HepG2 (cell line): ENCODE measurements around the gene MAN2B2. TPM values are rescaled to one million over a fixed set of nuclear protein-coding genes. Genes with fewer than 3 reads are reported as not detected.

Experiments
- ISX ChIP-seq: sonication (generic); formaldehyde crosslinking; conservative IDR thresholded peaks from 2 replicates; pipeline ENCODE4 v1.5.0; 2020; ENCODE audit warnings: missing genetic modification reagents
- KLF15 ChIP-seq: sonication (generic); formaldehyde crosslinking; IDR thresholded peaks from 2 replicates; pipeline ENCODE4 v1.8.1; 2023; ENCODE audit warnings: borderline replicate concordance, mild to moderate bottlenecking, inconsistent platforms, missing genetic modification reagents, mixed read lengths
- KLF6 ChIP-seq: IDR thresholded peaks from 2 replicates; pipeline ENCODE4 v1.8.0; 2016; ENCODE audit warnings: missing biosample characterization, missing genetic modification reagents
- MED1 ChIP-seq: sonication (generic); formaldehyde crosslinking; IDR thresholded peaks from 2 replicates; pipeline ENCODE4 v1.4.0; 2020; ENCODE audit warnings: missing genetic modification reagents
- SKI ChIP-seq: fragments of 450-650 bp; IDR thresholded peaks from one replicate; pipeline ENCODE4 v1.6.1; 2018; ENCODE audit warnings: mild to moderate bottlenecking; ENCODE audit not compliant: partially characterized antibody
- TGIF2 ChIP-seq: IDR thresholded peaks from 2 replicates; pipeline ENCODE4 v1.6.1; 2016; ENCODE audit warnings: control low read depth, missing compliant biosample characterization
- ZNF367 ChIP-seq: sonication (generic); formaldehyde crosslinking; IDR thresholded peaks from 2 replicates; pipeline ENCODE4 v1.4.0; 2020; ENCODE audit warnings: missing genetic modification reagents, borderline replicate concordance
- ZNF75D ChIP-seq: sonication (generic); formaldehyde crosslinking; IDR thresholded peaks from 2 replicates; pipeline ENCODE4 v1.8.1; 2023; ENCODE audit warnings: missing genetic modification reagents, mild to moderate bottlenecking, borderline replicate concordance
- polyA plus RNA-seq, 8 experiments: library from polyadenylated mRNA; depleted of rRNA in 3 of 8; stranded (reverse) in 7 of 8; unstranded in 1 of 8; fragments of >200 nt; fragmentation: Illumina TruSeq in 4 of 8; extraction: Trizol in 4 of 8; gene quantifications; 2 replicates each; pipeline versions ENCODE4 v1.2.1 to v1.2.3, GENCODE V29; 2011 to 2016; ENCODE audit warnings: low read depth in 4 of 8, missing spikeins in 1 of 8, mixed read lengths in 1 of 8; ENCODE audit not compliant: insufficient read depth in 1 of 8
- total RNA-seq, 5 experiments: library from RNA; depleted of rRNA; stranded (reverse); fragments of >200 nt; fragmentation: Illumina TruSeq; extraction: Trizol; gene quantifications; 2 replicates each; pipeline ENCODE4 v1.2.3, GENCODE V29; 2016; ENCODE audit warnings: low read depth in 1 of 5
- TF ChIP-seq, protein P1 (sequence below): sonication (generic); formaldehyde crosslinking; IDR thresholded peaks from 2 replicates; pipeline ENCODE4 v1.4.0; 2020; ENCODE audit warnings: mild to moderate bottlenecking, missing genetic modification reagents
- TF ChIP-seq, protein P2 (sequence below): IDR thresholded peaks from 2 replicates; pipeline ENCODE4 v1.6.1; 2016; ENCODE audit warnings: mild to moderate bottlenecking, missing biosample characterization, missing genetic modification reagents
- TF ChIP-seq, protein P3 (sequence below): sonication (generic); formaldehyde crosslinking; IDR thresholded peaks from 2 replicates; pipeline ENCODE4 v1.8.0; 2023; ENCODE audit warnings: mild to moderate bottlenecking, missing genetic modification reagents
- TF ChIP-seq, protein P4 (sequence below): sonication (generic); formaldehyde crosslinking; IDR thresholded peaks from 2 replicates; pipeline ENCODE4 v1.4.0; 2020; ENCODE audit warnings: mild to moderate bottlenecking, missing genetic modification reagents
- TF ChIP-seq, protein P5 (sequence below): IDR thresholded peaks from 2 replicates; pipeline ENCODE4 v1.6.1; 2016; ENCODE audit warnings: low read depth, control low read depth
- TF ChIP-seq, protein P6 (sequence below): sonication (generic); formaldehyde crosslinking; IDR thresholded peaks from 2 replicates; pipeline ENCODE4 v1.5.0; 2020; ENCODE audit warnings: mild to moderate bottlenecking, missing genetic modification reagents, borderline replicate concordance
- TF ChIP-seq, protein P7 (sequence below): IDR thresholded peaks from 2 replicates; pipeline ENCODE4 v1.6.1; 2012; ENCODE audit warnings: inconsistent platforms

MAN2B2 gene
- total and polyA plus RNA-seq, 2 of the 13 experiments (the other 11 are each of a cell fraction or from before 2014, with no cell fraction given), result 4.8 to 5.4 TPM

DNA sequence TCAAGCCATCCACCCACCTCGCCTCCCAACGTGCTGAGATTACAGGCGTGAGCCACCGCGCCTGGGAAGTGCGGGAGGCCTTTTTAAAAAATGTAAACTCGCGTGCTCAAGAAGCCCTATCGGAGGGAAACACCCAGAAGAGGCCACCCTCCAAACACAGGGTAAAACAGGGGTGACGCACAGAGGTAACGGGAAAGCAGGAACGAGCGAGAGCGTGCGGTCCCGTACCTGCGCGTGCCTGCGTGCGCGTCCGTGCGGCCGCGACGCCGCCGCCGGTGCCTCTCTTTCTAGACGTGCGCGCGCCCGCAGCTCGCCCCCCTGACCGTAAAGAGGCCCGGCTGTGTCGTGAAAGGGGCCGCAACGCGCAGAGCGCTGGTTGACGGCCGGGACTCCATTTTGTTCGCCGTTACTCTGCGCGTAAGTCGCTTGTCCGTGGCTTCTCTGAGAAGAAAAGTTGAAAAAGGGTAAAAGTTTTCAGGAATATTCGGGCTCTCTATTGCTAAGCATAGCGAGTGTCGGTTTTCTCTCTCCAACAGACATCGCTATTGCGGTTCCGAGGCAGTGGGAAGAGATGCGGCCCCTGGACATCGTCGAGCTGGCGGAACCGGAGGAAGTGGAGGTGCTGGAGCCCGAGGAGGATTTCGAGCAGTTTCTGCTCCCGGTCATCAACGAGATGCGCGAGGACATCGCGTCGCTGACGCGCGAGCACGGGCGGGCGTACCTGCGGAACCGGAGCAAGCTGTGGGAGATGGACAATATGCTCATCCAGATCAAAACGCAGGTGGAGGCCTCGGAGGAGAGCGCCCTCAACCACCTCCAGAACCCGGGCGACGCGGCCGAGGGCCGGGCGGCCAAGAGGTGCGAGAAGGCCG, 65.5 kb downstream of the MAN2B2 start, which contains the start of gene MRFAP1 (continued):
- TF ChIP-seq, protein P1, sequence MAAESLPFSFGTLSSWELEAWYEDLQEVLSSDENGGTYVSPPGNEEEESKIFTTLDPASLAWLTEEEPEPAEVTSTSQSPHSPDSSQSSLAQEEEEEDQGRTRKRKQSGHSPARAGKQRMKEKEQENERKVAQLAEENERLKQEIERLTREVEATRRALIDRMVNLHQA, result 0 out of 2 replicates have a peak, but pooled peaks have one; percentile 18
- TF ChIP-seq ISX (CRISPR knock-in tag) (no peak), KLF6 (CRISPR knock-in tag) (peak; percentile 87), SKI (peak; percentile 22), ZNF75D (CRISPR knock-in tag) (no peak), MED1 (CRISPR knock-in tag) (peak; percentile 71), TGIF2 (CRISPR knock-in tag) (no peak), KLF15 (CRISPR knock-in tag) (no peak), ZNF367 (no peak)
- TF ChIP-seq, protein P2, sequence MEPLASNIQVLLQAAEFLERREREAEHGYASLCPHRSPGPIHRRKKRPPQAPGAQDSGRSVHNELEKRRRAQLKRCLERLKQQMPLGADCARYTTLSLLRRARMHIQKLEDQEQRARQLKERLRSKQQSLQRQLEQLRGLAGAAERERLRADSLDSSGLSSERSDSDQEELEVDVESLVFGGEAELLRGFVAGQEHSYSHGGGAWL (CRISPR knock-in tag), result peak; percentile 73; the same call in 1 of the 2 replicates
- TF ChIP-seq, protein P3, sequence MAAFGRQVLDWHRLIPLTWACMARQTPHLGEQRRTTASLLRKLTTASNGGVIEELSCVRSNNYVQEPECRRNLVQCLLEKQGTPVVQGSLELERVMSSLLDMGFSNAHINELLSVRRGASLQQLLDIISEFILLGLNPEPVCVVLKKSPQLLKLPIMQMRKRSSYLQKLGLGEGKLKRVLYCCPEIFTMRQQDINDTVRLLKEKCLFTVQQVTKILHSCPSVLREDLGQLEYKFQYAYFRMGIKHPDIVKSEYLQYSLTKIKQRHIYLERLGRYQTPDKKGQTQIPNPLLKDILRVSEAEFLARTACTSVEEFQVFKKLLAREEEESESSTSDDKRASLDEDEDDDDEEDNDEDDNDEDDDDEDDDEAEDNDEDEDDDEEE, result peak; percentile 68; the same call in 1 of the 2 replicates
- TF ChIP-seq, protein P4, sequence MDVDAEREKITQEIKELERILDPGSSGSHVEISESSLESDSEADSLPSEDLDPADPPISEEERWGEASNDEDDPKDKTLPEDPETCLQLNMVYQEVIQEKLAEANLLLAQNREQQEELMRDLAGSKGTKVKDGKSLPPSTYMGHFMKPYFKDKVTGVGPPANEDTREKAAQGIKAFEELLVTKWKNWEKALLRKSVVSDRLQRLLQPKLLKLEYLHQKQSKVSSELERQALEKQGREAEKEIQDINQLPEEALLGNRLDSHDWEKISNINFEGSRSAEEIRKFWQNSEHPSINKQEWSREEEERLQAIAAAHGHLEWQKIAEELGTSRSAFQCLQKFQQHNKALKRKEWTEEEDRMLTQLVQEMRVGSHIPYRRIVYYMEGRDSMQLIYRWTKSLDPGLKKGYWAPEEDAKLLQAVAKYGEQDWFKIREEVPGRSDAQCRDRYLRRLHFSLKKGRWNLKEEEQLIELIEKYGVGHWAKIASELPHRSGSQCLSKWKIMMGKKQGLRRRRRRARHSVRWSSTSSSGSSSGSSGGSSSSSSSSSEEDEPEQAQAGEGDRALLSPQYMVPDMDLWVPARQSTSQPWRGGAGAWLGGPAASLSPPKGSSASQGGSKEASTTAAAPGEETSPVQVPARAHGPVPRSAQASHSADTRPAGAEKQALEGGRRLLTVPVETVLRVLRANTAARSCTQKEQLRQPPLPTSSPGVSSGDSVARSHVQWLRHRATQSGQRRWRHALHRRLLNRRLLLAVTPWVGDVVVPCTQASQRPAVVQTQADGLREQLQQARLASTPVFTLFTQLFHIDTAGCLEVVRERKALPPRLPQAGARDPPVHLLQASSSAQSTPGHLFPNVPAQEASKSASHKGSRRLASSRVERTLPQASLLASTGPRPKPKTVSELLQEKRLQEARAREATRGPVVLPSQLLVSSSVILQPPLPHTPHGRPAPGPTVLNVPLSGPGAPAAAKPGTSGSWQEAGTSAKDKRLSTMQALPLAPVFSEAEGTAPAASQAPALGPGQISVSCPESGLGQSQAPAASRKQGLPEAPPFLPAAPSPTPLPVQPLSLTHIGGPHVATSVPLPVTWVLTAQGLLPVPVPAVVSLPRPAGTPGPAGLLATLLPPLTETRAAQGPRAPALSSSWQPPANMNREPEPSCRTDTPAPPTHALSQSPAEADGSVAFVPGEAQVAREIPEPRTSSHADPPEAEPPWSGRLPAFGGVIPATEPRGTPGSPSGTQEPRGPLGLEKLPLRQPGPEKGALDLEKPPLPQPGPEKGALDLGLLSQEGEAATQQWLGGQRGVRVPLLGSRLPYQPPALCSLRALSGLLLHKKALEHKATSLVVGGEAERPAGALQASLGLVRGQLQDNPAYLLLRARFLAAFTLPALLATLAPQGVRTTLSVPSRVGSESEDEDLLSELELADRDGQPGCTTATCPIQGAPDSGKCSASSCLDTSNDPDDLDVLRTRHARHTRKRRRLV (CRISPR knock-in tag), result peak; percentile 87
- TF ChIP-seq, protein P5, sequence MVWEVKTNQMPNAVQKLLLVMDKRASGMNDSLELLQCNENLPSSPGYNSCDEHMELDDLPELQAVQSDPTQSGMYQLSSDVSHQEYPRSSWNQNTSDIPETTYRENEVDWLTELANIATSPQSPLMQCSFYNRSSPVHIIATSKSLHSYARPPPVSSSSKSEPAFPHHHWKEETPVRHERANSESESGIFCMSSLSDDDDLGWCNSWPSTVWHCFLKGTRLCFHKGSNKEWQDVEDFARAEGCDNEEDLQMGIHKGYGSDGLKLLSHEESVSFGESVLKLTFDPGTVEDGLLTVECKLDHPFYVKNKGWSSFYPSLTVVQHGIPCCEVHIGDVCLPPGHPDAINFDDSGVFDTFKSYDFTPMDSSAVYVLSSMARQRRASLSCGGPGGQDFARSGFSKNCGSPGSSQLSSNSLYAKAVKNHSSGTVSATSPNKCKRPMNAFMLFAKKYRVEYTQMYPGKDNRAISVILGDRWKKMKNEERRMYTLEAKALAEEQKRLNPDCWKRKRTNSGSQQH (CRISPR knock-in tag), result peak; percentile 35; the same call in 1 of the 2 replicates
- TF ChIP-seq, protein P6, sequence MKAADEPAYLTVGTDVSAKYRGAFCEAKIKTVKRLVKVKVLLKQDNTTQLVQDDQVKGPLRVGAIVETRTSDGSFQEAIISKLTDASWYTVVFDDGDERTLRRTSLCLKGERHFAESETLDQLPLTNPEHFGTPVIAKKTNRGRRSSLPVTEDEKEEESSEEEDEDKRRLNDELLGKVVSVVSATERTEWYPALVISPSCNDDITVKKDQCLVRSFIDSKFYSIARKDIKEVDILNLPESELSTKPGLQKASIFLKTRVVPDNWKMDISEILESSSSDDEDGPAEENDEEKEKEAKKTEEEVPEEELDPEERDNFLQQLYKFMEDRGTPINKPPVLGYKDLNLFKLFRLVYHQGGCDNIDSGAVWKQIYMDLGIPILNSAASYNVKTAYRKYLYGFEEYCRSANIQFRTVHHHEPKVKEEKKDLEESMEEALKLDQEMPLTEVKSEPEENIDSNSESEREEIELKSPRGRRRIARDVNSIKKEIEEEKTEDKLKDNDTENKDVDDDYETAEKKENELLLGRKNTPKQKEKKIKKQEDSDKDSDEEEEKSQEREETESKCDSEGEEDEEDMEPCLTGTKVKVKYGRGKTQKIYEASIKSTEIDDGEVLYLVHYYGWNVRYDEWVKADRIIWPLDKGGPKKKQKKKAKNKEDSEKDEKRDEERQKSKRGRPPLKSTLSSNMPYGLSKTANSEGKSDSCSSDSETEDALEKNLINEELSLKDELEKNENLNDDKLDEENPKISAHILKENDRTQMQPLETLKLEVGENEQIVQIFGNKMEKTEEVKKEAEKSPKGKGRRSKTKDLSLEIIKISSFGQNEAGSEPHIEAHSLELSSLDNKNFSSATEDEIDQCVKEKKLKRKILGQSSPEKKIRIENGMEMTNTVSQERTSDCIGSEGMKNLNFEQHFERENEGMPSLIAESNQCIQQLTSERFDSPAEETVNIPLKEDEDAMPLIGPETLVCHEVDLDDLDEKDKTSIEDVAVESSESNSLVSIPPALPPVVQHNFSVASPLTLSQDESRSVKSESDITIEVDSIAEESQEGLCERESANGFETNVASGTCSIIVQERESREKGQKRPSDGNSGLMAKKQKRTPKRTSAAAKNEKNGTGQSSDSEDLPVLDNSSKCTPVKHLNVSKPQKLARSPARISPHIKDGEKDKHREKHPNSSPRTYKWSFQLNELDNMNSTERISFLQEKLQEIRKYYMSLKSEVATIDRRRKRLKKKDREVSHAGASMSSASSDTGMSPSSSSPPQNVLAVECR, result peak; percentile 86
- TF ChIP-seq, protein P7, sequence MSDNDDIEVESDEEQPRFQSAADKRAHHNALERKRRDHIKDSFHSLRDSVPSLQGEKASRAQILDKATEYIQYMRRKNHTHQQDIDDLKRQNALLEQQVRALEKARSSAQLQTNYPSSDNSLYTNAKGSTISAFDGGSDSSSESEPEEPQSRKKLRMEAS, result peak; percentile 88
